ENCODE data around the gene TAMALIN.

The TAMALIN gene

GRCh38 chr12:52006726-52007157, at the start of gene TAMALIN:
TSS of gene TAMALIN (plus strand) at chr12:52006946. CDS start at chr12:52007020, 74 bp downstream.
- peaks cover 10% of the 10 kb centered on the region for H3K4me1 Mint-ChIP-seq (ENCODE audit: low read depth)

GRCh38 chr12:51958542-51958941, 48.2 kb upstream of the TAMALIN start:
- Mint-ChIP-seq H3K9me3 (no peaks in the 10 kb centered on the region), H3K4me1 (ENCODE audit: low read depth) (peaks cover 2% of the 10 kb centered on the region), H3K27me3 (ENCODE audit: low read depth) (peaks cover 51% of the 10 kb centered on the region), H3K36me3 (ENCODE audit: low read depth) (no peaks in the 10 kb centered on the region), H3K4me3 (no peak overlapping the region), H3K27ac (no peak overlapping the region)
- DNase-seq (ENCODE audit: low spot score) = no peak

More at GRCh38 chr12:52006726-52007157, at the start of gene TAMALIN:
- peak within 1 kb of the TSS; percentile 26 for H3K27ac Mint-ChIP-seq
- DNase-seq (ENCODE audit: low spot score) = peak; percentile 56
- peaks cover 47% of the 10 kb centered on the region for H3K27me3 Mint-ChIP-seq (ENCODE audit: low read depth)
- H3K36me3 Mint-ChIP-seq (ENCODE audit: low read depth) = no peaks in the 10 kb centered on the region
- no peaks in the 10 kb centered on the region for H3K9me3 Mint-ChIP-seq
- peak within 1 kb of the TSS; percentile 77 for H3K4me3 Mint-ChIP-seq

- DNase-seq (ENCODE audit: low spot score) = no peak
- H3K9me3 Mint-ChIP-seq = no peaks in the 10 kb centered on the region
- no peak overlapping the region for H3K27ac Mint-ChIP-seq
- no peaks in the 10 kb centered on the region for H3K36me3 Mint-ChIP-seq (ENCODE audit: low read depth)
- no peak overlapping the region for H3K4me3 Mint-ChIP-seq
- H3K4me1 Mint-ChIP-seq (ENCODE audit: low read depth) = no peaks in the 10 kb centered on the region
- H3K27me3 Mint-ChIP-seq (ENCODE audit: low read depth) = peaks cover 49% of the 10 kb centered on the region
Measured at GRCh38 chr12:51959211-51959610, 47.5 kb upstream of the TAMALIN start.

GRCh38 chr12:51959921-51960320, 46.8 kb upstream of the TAMALIN start:
- Mint-ChIP-seq H3K4me1 (ENCODE audit: low read depth) (no peaks in the 10 kb centered on the region), H3K27ac (no peak overlapping the region)

GRCh38 chr12:51960488-51960887, 46.3 kb upstream of the TAMALIN start:
- Mint-ChIP-seq H3K4me1 (ENCODE audit: low read depth) (no peaks in the 10 kb centered on the region), H3K27ac (no peak overlapping the region)

More at GRCh38 chr12:51959921-51960320, 46.8 kb upstream of the TAMALIN start:
- no peaks in the 10 kb centered on the region for H3K36me3 Mint-ChIP-seq (ENCODE audit: low read depth)
- H3K4me3 Mint-ChIP-seq = no peak overlapping the region
- H3K27me3 Mint-ChIP-seq (ENCODE audit: low read depth) = peaks cover 48% of the 10 kb centered on the region
- no peak for DNase-seq (ENCODE audit: low spot score)
- H3K9me3 Mint-ChIP-seq = no peaks in the 10 kb centered on the region

GRCh38 chr12:51960890-51961289, 45.9 kb upstream of the TAMALIN start:
- Mint-ChIP-seq H3K27ac (no peak overlapping the region), H3K4me3 (no peak overlapping the region), H3K4me1 (ENCODE audit: low read depth) (no peaks in the 10 kb centered on the region), H3K27me3 (ENCODE audit: low read depth) (peaks cover 48% of the 10 kb centered on the region), H3K36me3 (ENCODE audit: low read depth) (no peaks in the 10 kb centered on the region), H3K9me3 (no peaks in the 10 kb centered on the region)
- no peak for DNase-seq (ENCODE audit: low spot score)

More at GRCh38 chr12:51960488-51960887, 46.3 kb upstream of the TAMALIN start:
- Mint-ChIP-seq H3K36me3 (ENCODE audit: low read depth) (no peaks in the 10 kb centered on the region), H3K9me3 (no peaks in the 10 kb centered on the region), H3K4me3 (no peak overlapping the region), H3K27me3 (ENCODE audit: low read depth) (peaks cover 48% of the 10 kb centered on the region)
- no peak for DNase-seq (ENCODE audit: low spot score)

GRCh38 chr12:51961834-51962233, 44.9 kb upstream of the TAMALIN start:
- no peak for DNase-seq (ENCODE audit: low spot score)
- Mint-ChIP-seq H3K4me3 (no peak overlapping the region), H3K27ac (no peak overlapping the region), H3K4me1 (ENCODE audit: low read depth) (no peaks in the 10 kb centered on the region), H3K9me3 (no peaks in the 10 kb centered on the region), H3K36me3 (ENCODE audit: low read depth) (no peaks in the 10 kb centered on the region), H3K27me3 (ENCODE audit: low read depth) (peaks cover 49% of the 10 kb centered on the region)

GRCh38 chr12:51962737-51963136, 44.0 kb upstream of the TAMALIN start:
- H3K4me1 Mint-ChIP-seq (ENCODE audit: low read depth) = no peaks in the 10 kb centered on the region

GRCh38 chr12:51963477-51963876, 43.3 kb upstream of the TAMALIN start:
- H3K4me1 Mint-ChIP-seq (ENCODE audit: low read depth) = peaks cover 2% of the 10 kb centered on the region
- H3K27me3 Mint-ChIP-seq (ENCODE audit: low read depth) = peaks cover 56% of the 10 kb centered on the region
- H3K4me3 Mint-ChIP-seq = no peak overlapping the region
- H3K9me3 Mint-ChIP-seq = no peaks in the 10 kb centered on the region
- no peaks in the 10 kb centered on the region for H3K36me3 Mint-ChIP-seq (ENCODE audit: low read depth)
- no peak overlapping the region for H3K27ac Mint-ChIP-seq
- no peak for DNase-seq (ENCODE audit: low spot score)

More at GRCh38 chr12:51962737-51963136, 44.0 kb upstream of the TAMALIN start:
- H3K36me3 Mint-ChIP-seq (ENCODE audit: low read depth) = no peaks in the 10 kb centered on the region
- no peak for DNase-seq (ENCODE audit: low spot score)
- no peak overlapping the region for H3K4me3 Mint-ChIP-seq
- H3K27me3 Mint-ChIP-seq (ENCODE audit: low read depth) = peaks cover 53% of the 10 kb centered on the region
- H3K27ac Mint-ChIP-seq = no peak overlapping the region
- no peaks in the 10 kb centered on the region for H3K9me3 Mint-ChIP-seq

GRCh38 chr12:51969643-51970042, 37.1 kb upstream of the TAMALIN start:
- Mint-ChIP-seq H3K4me1 (ENCODE audit: low read depth) (peaks cover 47% of the 10 kb centered on the region), H3K9me3 (no peaks in the 10 kb centered on the region), H3K27me3 (ENCODE audit: low read depth) (peaks cover 60% of the 10 kb centered on the region), H3K36me3 (ENCODE audit: low read depth) (no peaks in the 10 kb centered on the region), H3K27ac (no peak overlapping the region), H3K4me3 (no peak overlapping the region)
- no peak for DNase-seq (ENCODE audit: low spot score)

- peak; percentile 73 for DNase-seq (ENCODE audit: low spot score)
- H3K9me3 Mint-ChIP-seq = no peaks in the 10 kb centered on the region
- peak overlapping the region; percentile 33 for H3K27ac Mint-ChIP-seq
- peaks cover 6% of the 10 kb centered on the region for H3K36me3 Mint-ChIP-seq (ENCODE audit: low read depth)
- H3K4me1 Mint-ChIP-seq (ENCODE audit: low read depth) = peaks cover 61% of the 10 kb centered on the region
- peak overlapping the region; percentile 74 for H3K4me3 Mint-ChIP-seq
- H3K27me3 Mint-ChIP-seq (ENCODE audit: low read depth) = peaks cover 55% of the 10 kb centered on the region
Measured at GRCh38 chr12:51970904-51971646, 35.7 kb upstream of the TAMALIN start.

GRCh38 chr12:51971679-51972421, 34.9 kb upstream of the TAMALIN start:
- Mint-ChIP-seq H3K4me3 (peak overlapping the region; percentile 74), H3K4me1 (ENCODE audit: low read depth) (peaks cover 69% of the 10 kb centered on the region)
- DNase-seq (ENCODE audit: low spot score) = no peak

GRCh38 chr12:51972422-51972812, 34.3 kb upstream of the TAMALIN start:
- no peaks in the 10 kb centered on the region for H3K9me3 Mint-ChIP-seq
- H3K27ac Mint-ChIP-seq = no peak overlapping the region
- H3K4me3 Mint-ChIP-seq = peak overlapping the region; percentile 74
- peaks cover 62% of the 10 kb centered on the region for H3K27me3 Mint-ChIP-seq (ENCODE audit: low read depth)
- peaks cover 13% of the 10 kb centered on the region for H3K36me3 Mint-ChIP-seq (ENCODE audit: low read depth)
- no peak for DNase-seq (ENCODE audit: low spot score)
- peaks cover 71% of the 10 kb centered on the region for H3K4me1 Mint-ChIP-seq (ENCODE audit: low read depth)

More at GRCh38 chr12:51971679-51972421, 34.9 kb upstream of the TAMALIN start:
- peaks cover 12% of the 10 kb centered on the region for H3K36me3 Mint-ChIP-seq (ENCODE audit: low read depth)
- H3K9me3 Mint-ChIP-seq = no peaks in the 10 kb centered on the region
- peaks cover 61% of the 10 kb centered on the region for H3K27me3 Mint-ChIP-seq (ENCODE audit: low read depth)
- H3K27ac Mint-ChIP-seq = peak overlapping the region; percentile 32

- DNase-seq (ENCODE audit: low spot score) = peak; percentile 86
- H3K4me1 Mint-ChIP-seq (ENCODE audit: low read depth) = peaks cover 71% of the 10 kb centered on the region
- peaks cover 57% of the 10 kb centered on the region for H3K27me3 Mint-ChIP-seq (ENCODE audit: low read depth)
- H3K27ac Mint-ChIP-seq = no peak overlapping the region
- no peaks in the 10 kb centered on the region for H3K9me3 Mint-ChIP-seq
- H3K4me3 Mint-ChIP-seq = peak overlapping the region; percentile 74
- H3K36me3 Mint-ChIP-seq (ENCODE audit: low read depth) = peaks cover 13% of the 10 kb centered on the region
Measured at GRCh38 chr12:51972849-51973273, 33.9 kb upstream of the TAMALIN start.
